ENCODE data around the gene SYTL5. TPM values are rescaled to one million over a fixed set of nuclear protein-coding genes. Genes with fewer than 3 reads are reported as not detected.

Gene SYTL5
- total and polyA plus RNA-seq, 4 donors: 0.83 to 8.4 (median 1.5) TPM

DNA sequence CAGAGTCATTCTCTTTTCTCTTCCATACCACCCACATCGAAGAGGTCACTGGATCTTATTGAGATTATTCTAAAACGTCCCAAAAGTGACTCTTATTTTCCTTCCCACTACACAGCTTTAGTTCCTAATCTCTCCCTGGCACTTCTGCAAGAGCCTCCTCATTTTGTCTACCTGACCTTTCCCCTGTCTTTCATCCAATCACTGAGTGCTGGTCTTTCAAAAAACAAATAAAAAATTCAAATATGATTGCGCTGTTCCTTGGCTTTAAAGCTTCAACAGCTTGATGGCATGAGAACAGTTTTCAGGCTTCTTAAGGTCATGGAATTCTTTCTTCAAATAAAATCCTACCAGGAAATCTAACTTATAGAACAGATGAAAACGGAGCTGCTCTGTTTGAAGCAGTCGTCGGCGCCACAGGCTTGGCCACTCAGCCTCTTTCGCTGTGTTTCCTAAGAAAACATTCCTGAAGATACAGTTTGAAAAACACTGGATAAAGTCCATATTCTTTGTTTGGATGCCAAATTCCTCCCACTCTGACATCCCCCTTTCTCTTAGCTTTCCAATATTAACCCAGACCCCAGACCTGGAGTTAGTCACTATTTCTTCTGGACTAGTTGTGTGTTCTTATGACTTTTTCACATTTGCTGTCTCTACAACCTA, 12.5 kb downstream of the SYTL5 start:
- ATAC-seq (ENCODE audit: insufficient read depth, low FRiP score) (no peak), DNase-seq (peak; percentile 49 to 85 (median 70))
- Histone ChIP-seq H3K9me3 (ENCODE audit: control insufficient read depth in 4 of 4, insufficient read depth in 3 of 4, low read length in 3 of 4) (no peaks in the 10 kb centered on the region), H3K27ac (ENCODE audit: low read depth in 1 of 2, low read length in 1 of 2) (no peak overlapping the region), H3K27me3 (ENCODE audit: control insufficient read depth in 3 of 3, insufficient read depth in 3 of 3, low read length in 2 of 3) (peaks cover 0 to 2% (median 0%) of the 10 kb centered on the region in 3 donors), H3K36me3 (ENCODE audit: control insufficient read depth in 4 of 4, insufficient read depth in 4 of 4, low read length in 4 of 4) (no peaks in the 10 kb centered on the region), H3K9ac (ENCODE audit: insufficient read depth in 1 of 2, low read length in 2 of 2) (peak overlapping the region in 1 of 2 donors; percentile 42), H3K4me1 (ENCODE audit: control insufficient read depth in 5 of 5, insufficient read depth in 5 of 5, low read length in 5 of 5) (peaks cover 0 to 1% (median 0%) of the 10 kb centered on the region in 5 donors), H3K4me3 (no peak overlapping the region)
- WGBS, 2 donors: 60 to 84% methylated on average over 8 of the region's 8 CpGs
- TF ChIP-seq, protein P1, sequence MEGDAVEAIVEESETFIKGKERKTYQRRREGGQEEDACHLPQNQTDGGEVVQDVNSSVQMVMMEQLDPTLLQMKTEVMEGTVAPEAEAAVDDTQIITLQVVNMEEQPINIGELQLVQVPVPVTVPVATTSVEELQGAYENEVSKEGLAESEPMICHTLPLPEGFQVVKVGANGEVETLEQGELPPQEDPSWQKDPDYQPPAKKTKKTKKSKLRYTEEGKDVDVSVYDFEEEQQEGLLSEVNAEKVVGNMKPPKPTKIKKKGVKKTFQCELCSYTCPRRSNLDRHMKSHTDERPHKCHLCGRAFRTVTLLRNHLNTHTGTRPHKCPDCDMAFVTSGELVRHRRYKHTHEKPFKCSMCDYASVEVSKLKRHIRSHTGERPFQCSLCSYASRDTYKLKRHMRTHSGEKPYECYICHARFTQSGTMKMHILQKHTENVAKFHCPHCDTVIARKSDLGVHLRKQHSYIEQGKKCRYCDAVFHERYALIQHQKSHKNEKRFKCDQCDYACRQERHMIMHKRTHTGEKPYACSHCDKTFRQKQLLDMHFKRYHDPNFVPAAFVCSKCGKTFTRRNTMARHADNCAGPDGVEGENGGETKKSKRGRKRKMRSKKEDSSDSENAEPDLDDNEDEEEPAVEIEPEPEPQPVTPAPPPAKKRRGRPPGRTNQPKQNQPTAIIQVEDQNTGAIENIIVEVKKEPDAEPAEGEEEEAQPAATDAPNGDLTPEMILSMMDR (IDR thresholded peaks at IDR 0.05; ENCODE audit: control extremely low read depth, extremely low read depth): no peak

DNA sequence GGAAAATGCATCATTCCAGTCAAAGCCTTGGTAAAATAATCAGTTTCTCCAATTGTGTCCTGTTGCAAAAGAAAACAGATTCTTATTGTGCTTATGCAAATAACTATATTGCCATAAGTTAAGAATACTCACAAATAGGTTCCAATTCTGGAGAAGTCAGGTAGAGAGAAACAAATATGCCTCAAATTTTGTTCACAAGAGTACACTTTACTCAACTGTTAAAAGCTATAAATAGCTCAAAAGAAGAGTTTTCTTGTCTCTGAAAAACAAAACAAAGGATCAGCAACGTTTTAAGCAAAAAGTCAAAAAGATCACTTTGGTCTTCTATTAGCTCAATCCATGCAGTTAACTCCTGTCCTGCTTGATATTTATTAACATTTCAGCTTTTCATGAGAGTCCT, 21.9 kb downstream of the SYTL5 start:
- H3K9ac ChIP-seq (ENCODE audit: insufficient read depth in 1 of 2, low read length in 2 of 2): no peak overlapping the region
- H3K27ac ChIP-seq (ENCODE audit: low read depth in 1 of 2, low read length in 1 of 2): no peak overlapping the region
- TF ChIP-seq, protein P1 (IDR thresholded peaks at IDR 0.05; ENCODE audit: control extremely low read depth, extremely low read depth): no peak
- H3K4me3 ChIP-seq: no peak overlapping the region
- H3K27me3 ChIP-seq (ENCODE audit: control insufficient read depth in 3 of 3, insufficient read depth in 3 of 3, low read length in 2 of 3): peaks cover 0 to 2% (median 0%) of the 10 kb centered on the region in 3 donors
- H3K36me3 ChIP-seq (ENCODE audit: control insufficient read depth in 4 of 4, insufficient read depth in 4 of 4, low read length in 4 of 4): no peaks in the 10 kb centered on the region
- ATAC-seq (ENCODE audit: insufficient read depth, low FRiP score) (no peak), DNase-seq (no peak)
- H3K9me3 ChIP-seq (ENCODE audit: control insufficient read depth in 4 of 4, insufficient read depth in 3 of 4, low read length in 3 of 4): no peaks in the 10 kb centered on the region
- 43 to 83% methylated on average over 1 of the region's 1 CpG for WGBS, 2 donors
- H3K4me1 ChIP-seq (ENCODE audit: control insufficient read depth in 5 of 5, insufficient read depth in 5 of 5, low read length in 5 of 5): no peaks in the 10 kb centered on the region

DNA sequence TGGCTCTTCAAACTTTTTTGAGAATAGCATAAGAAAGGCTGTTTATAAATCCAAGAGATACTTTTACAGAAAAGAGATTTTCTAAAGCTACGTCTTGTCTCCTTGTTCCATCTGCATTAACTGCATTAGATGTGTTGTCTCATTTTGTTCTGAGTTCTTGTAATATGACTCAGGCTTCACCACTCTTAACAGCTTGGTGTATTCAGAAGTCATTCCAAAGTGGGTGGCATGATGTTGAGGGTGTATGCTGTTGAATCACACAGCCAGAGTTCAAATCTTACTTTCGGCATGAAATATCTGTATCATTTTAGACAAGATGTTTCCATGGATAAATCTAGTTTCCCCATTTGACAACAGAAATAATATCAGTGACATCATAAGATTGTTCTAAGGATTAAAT, 30.1 kb downstream of the SYTL5 start:
- Histone ChIP-seq H3K4me1 (ENCODE audit: control insufficient read depth in 5 of 5, insufficient read depth in 5 of 5, low read length in 5 of 5) (no peaks in the 10 kb centered on the region), H3K4me3 (no peak overlapping the region), H3K36me3 (ENCODE audit: control insufficient read depth in 4 of 4, insufficient read depth in 4 of 4, low read length in 4 of 4) (no peaks in the 10 kb centered on the region), H3K9ac (ENCODE audit: insufficient read depth in 1 of 2, low read length in 2 of 2) (no peak overlapping the region), H3K27me3 (ENCODE audit: control insufficient read depth in 3 of 3, insufficient read depth in 3 of 3, low read length in 2 of 3) (peaks cover 0 to 5% (median 4%) of the 10 kb centered on the region in 3 donors), H3K9me3 (ENCODE audit: control insufficient read depth in 4 of 4, insufficient read depth in 3 of 4, low read length in 3 of 4) (no peaks in the 10 kb centered on the region), H3K27ac (ENCODE audit: low read depth in 1 of 2, low read length in 1 of 2) (no peak overlapping the region)
- TF ChIP-seq, protein P1 (IDR thresholded peaks at IDR 0.05; ENCODE audit: control extremely low read depth, extremely low read depth): no peak
- ATAC-seq (ENCODE audit: insufficient read depth, low FRiP score) (no peak), DNase-seq (no peak)
- WGBS, 2 donors: 95 to 100% methylated on average over 2 of the region's 2 CpGs

DNA sequence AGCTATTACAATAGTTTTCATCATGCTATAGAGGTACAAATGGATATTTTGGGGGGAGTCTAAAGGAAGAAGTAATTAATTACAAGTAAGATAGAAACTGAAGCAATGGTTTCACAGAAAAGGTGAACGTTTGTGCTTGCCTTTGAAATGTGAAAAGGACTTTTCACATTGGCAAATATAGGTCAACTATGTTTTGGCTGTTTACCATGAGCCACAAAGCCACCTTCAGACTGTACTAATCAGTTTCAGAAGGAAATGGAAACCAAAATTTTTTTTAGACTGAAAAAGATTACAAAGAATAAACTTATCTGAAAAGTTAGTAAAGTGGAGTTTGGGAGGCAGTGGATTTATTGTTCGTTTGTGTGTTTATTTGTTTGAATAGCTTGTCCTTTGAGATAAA, 32.1 kb downstream of the SYTL5 start:
- no peak for DNase-seq
- no peaks in the 10 kb centered on the region for H3K4me1 ChIP-seq (ENCODE audit: control insufficient read depth in 5 of 5, insufficient read depth in 5 of 5, low read length in 5 of 5)
- 46 to 68% methylated on average over 2 of the region's 2 CpGs for WGBS, 2 donors
- no peak overlapping the region for H3K9ac ChIP-seq (ENCODE audit: insufficient read depth in 1 of 2, low read length in 2 of 2)
- H3K27me3 ChIP-seq (ENCODE audit: control insufficient read depth in 3 of 3, insufficient read depth in 3 of 3, low read length in 2 of 3): peaks cover 0 to 5% (median 5%) of the 10 kb centered on the region in 3 donors
- H3K36me3 ChIP-seq (ENCODE audit: control insufficient read depth in 4 of 4, insufficient read depth in 4 of 4, low read length in 4 of 4): no peaks in the 10 kb centered on the region
- H3K9me3 ChIP-seq (ENCODE audit: control insufficient read depth in 4 of 4, insufficient read depth in 3 of 4, low read length in 3 of 4): no peaks in the 10 kb centered on the region
- ATAC-seq (ENCODE audit: insufficient read depth, low FRiP score): no peak
- TF ChIP-seq, protein P1 (IDR thresholded peaks at IDR 0.05; ENCODE audit: control extremely low read depth, extremely low read depth): no peak
- H3K4me3 ChIP-seq: no peak overlapping the region
- H3K27ac ChIP-seq (ENCODE audit: low read depth in 1 of 2, low read length in 1 of 2): no peak overlapping the region
